ENCODE data around the gene ZNF316.

- TF ChIP-seq CTCF (IDR thresholded peaks at IDR 0.05), result no peak
- TF ChIP-seq POLR2A (IDR thresholded peaks at IDR 0.05), result no peak
Observed at GRCh38 chr7:6618621-6619020, 18.5 kb upstream of the ZNF316 start.
